Stimulated activated CD8-positive, alpha-beta memory T cell treated with anti-CD3 and anti-CD28 coated beads, Interleukin-12 subunit alpha, Interleukin-12 subunit beta, amount 100 ng/mL, for 24 hours (primary cell): ENCODE data around the gene NLRX1.
"Not testable (repeated sequence)": the region's sequence is repeated elsewhere in the genome, so short reads cannot be mapped to it uniquely, and the experiment has no call there.

Source experiments
- DNase-seq: peaks from one replicate; pipeline ENCODE4 v3.0.0-alpha.2; 2020; ENCODE audit errors: extremely low read depth

Gene NLRX1

GRCh38 chr11:119154178-119154577, 14.3 kb upstream of the NLRX1 start:
- no peak for DNase-seq

GRCh38 chr11:119155733-119156492, 12.6 kb upstream of the NLRX1 start:
- DNase-seq, result no peak

- DNase-seq, result no peak
Observed at GRCh38 chr11:119156496-119156895, 12.0 kb upstream of the NLRX1 start.

GRCh38 chr11:119157063-119157462, 11.5 kb upstream of the NLRX1 start:
- DNase-seq, result no peak

GRCh38 chr11:119158467-119158866, 10.1 kb upstream of the NLRX1 start:
- DNase-seq, result no peak

GRCh38 chr11:119160151-119160550, 8.4 kb upstream of the NLRX1 start:
- no peak for DNase-seq

- no peak for DNase-seq
Observed at GRCh38 chr11:119161871-119162270, 6.7 kb upstream of the NLRX1 start.

GRCh38 chr11:119166368-119167076, 2.0 kb upstream of the NLRX1 start:
- no peak for DNase-seq

- DNase-seq, result not testable (repeated sequence)
Observed at GRCh38 chr11:119167077-119167458, 1.5 kb upstream of the NLRX1 start.

- no peak for DNase-seq
Observed at GRCh38 chr11:119167933-119168332, 592 bp upstream of the NLRX1 start.

- DNase-seq, result no peak
Observed at GRCh38 chr11:119169282-119169719, 776 bp downstream of the NLRX1 start.

GRCh38 chr11:119172513-119172912, 4.0 kb downstream of the NLRX1 start:
- no peak for DNase-seq

GRCh38 chr11:119173453-119173852, 4.9 kb downstream of the NLRX1 start:
- no peak for DNase-seq

- DNase-seq, result no peak
Observed at GRCh38 chr11:119175493-119176077, 7.1 kb downstream of the NLRX1 start.

- no peak for DNase-seq
Observed at GRCh38 chr11:119178166-119178680, 9.7 kb downstream of the NLRX1 start.

GRCh38 chr11:119179342-119179741, 10.8 kb downstream of the NLRX1 start:
- no peak for DNase-seq

GRCh38 chr11:119179983-119180382, 11.5 kb downstream of the NLRX1 start:
- DNase-seq, result no peak

GRCh38 chr11:119180729-119181676, 12.5 kb downstream of the NLRX1 start:
- no peak for DNase-seq

GRCh38 chr11:119181677-119182412, 13.3 kb downstream of the NLRX1 start:
- DNase-seq, result no peak

- not testable (repeated sequence) for DNase-seq
Observed at GRCh38 chr11:119184399-119184798, 15.9 kb downstream of the NLRX1 start.
